Endodermal cell (in vitro differentiated cells): ENCODE data around the gene LARP1. TPM values are rescaled to one million over a fixed set of nuclear protein-coding genes. Genes with fewer than 3 reads are reported as not detected.

Source experiments
- DNase-seq: peaks from one replicate; pipeline ENCODE4 v3.0.0-alpha.2; 2017
- H3K27ac ChIP-seq: 2 replicates; pipeline ENCODE4 v1.5.1; 2013; ENCODE audit warnings: mild to moderate bottlenecking, low read depth, low read length, moderate library complexity
- H3K27me3 ChIP-seq: 2 replicates; pipeline ENCODE4 v1.6.1; 2013; ENCODE audit warnings: mild to moderate bottlenecking, low read length, moderate library complexity; ENCODE audit not compliant: insufficient read depth, control insufficient read depth, poor library complexity, severe bottlenecking
- H3K36me3 ChIP-seq: 2 replicates; pipeline ENCODE4 v1.7.0; 2013; ENCODE audit warnings: mild to moderate bottlenecking, low read length, moderate library complexity; ENCODE audit not compliant: control insufficient read depth, insufficient read depth
- H3K4me1 ChIP-seq: one replicate; pipeline ENCODE4 v1.7.0; 2013; ENCODE audit warnings: low read length; ENCODE audit not compliant: control insufficient read depth, insufficient read depth
- H3K4me3 ChIP-seq: 2 replicates; pipeline ENCODE4 v1.5.1; 2013; ENCODE audit warnings: mild to moderate bottlenecking, low read length, moderate library complexity
- H3K9ac ChIP-seq: 2 replicates; pipeline ENCODE4 v1.6.1; 2013; ENCODE audit warnings: mild to moderate bottlenecking, low read length, moderate library complexity; ENCODE audit not compliant: poor library complexity, severe bottlenecking; ENCODE audit errors: extremely low read depth
- H3K9me3 ChIP-seq: 2 replicates; pipeline ENCODE4 v1.6.1; 2013; ENCODE audit warnings: mild to moderate bottlenecking, low read length, moderate library complexity; ENCODE audit not compliant: control insufficient read depth
- H3K27ac Mint-ChIP-seq: 2 replicates; pipeline ENCODE4 v1.8.0; 2020; ENCODE audit warnings: mixed read lengths
- H3K27me3 Mint-ChIP-seq: 2 replicates; pipeline ENCODE4 v1.8.0; 2021; ENCODE audit warnings: mild to moderate bottlenecking, mixed read lengths; ENCODE audit not compliant: insufficient read depth
- H3K36me3 Mint-ChIP-seq: 2 replicates; pipeline ENCODE4 v1.8.0; 2020; ENCODE audit warnings: low read depth, mixed read lengths
- H3K4me1 Mint-ChIP-seq: 2 replicates; pipeline ENCODE4 v1.8.0; 2020; ENCODE audit warnings: mixed read lengths
- H3K4me3 Mint-ChIP-seq: 2 replicates; pipeline ENCODE4 v1.8.0; 2020; ENCODE audit warnings: mild to moderate bottlenecking, moderate library complexity, mixed read lengths
- H3K9me3 Mint-ChIP-seq: 2 replicates; pipeline ENCODE4 v1.8.0; 2020; ENCODE audit warnings: mild to moderate bottlenecking, mixed read lengths
- WGBS, 2 experiments: methylation state at CpG; one replicate each; pipeline versions ENCODE4 v1.1.5 to v1.1.7; 2013; ENCODE audit warnings: missing lambda C conversion rate in 2 of 2, mixed read lengths in 1 of 2; ENCODE audit not compliant: insufficient coverage in 1 of 2, insufficient read length in 1 of 2; 5-methylcytosine and 5-hydroxymethylcytosine counted together
- total RNA-seq, 2 donors: library from RNA; stranded (reverse); fragmentation: NEBNext Ultra II Directional in 1 of 2; extraction: Animal tissue kit (Norgen Biotek cat#: 25700) in 1 of 2; gene quantifications; 2 replicates in 1 of 2; 3 replicates in 1 of 2; pipeline ENCODE4 v1.2.1, GENCODE V29; 2021
- TF ChIP-seq, protein P1 (sequence below): fragments of 200-600 bp; sonication (generic); conservative IDR thresholded peaks from 2 replicates; pipeline ENCODE4 v1.5.0; 2021; ENCODE audit warnings: antibody characterized with exemption, mild to moderate bottlenecking

LARP1 gene
- total RNA-seq, 2 donors from 2014 or later: 193 to 273 TPM

DNA sequence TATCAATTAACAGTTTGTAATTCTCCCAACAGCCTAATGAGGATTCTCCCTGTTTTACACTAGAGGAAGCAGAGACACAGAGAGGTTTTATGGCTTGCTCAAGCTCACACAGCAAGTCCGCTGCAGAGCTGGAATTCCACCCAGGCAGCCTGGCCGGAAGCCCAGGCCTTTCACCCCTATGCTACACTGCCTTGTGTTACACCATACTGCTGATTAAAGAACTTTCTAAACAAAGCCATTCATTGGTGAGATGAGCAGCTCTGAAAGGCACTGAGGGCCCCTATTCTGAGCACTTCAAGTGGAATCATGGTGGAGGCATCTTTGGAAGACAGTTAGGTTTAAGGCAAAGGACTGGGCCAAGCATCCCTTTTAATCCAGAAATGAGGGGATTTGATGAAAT, 14.7 kb upstream of the LARP1 start:
- Mint-ChIP-seq H3K9me3 (no peaks in the 10 kb centered on the region), H3K27me3 (no peaks in the 10 kb centered on the region), H3K4me1 (peaks cover 28% of the 10 kb centered on the region), H3K36me3 (peaks cover 4% of the 10 kb centered on the region), H3K27ac (peak overlapping the region; percentile 69), H3K4me3 (no peak overlapping the region)
- Histone ChIP-seq H3K9ac (no peak overlapping the region), H3K27ac (no peak overlapping the region), H3K4me1 (no peaks in the 10 kb centered on the region), H3K36me3 (no peaks in the 10 kb centered on the region), H3K4me3 (no peak overlapping the region), H3K9me3 (no peaks in the 10 kb centered on the region), H3K27me3 (no peaks in the 10 kb centered on the region)
- WGBS, 2 experiments: 91 to 100% methylated on average over 2 of the region's 2 CpGs
- no peak for DNase-seq
- TF ChIP-seq, protein P1, sequence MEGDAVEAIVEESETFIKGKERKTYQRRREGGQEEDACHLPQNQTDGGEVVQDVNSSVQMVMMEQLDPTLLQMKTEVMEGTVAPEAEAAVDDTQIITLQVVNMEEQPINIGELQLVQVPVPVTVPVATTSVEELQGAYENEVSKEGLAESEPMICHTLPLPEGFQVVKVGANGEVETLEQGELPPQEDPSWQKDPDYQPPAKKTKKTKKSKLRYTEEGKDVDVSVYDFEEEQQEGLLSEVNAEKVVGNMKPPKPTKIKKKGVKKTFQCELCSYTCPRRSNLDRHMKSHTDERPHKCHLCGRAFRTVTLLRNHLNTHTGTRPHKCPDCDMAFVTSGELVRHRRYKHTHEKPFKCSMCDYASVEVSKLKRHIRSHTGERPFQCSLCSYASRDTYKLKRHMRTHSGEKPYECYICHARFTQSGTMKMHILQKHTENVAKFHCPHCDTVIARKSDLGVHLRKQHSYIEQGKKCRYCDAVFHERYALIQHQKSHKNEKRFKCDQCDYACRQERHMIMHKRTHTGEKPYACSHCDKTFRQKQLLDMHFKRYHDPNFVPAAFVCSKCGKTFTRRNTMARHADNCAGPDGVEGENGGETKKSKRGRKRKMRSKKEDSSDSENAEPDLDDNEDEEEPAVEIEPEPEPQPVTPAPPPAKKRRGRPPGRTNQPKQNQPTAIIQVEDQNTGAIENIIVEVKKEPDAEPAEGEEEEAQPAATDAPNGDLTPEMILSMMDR: no peak

DNA sequence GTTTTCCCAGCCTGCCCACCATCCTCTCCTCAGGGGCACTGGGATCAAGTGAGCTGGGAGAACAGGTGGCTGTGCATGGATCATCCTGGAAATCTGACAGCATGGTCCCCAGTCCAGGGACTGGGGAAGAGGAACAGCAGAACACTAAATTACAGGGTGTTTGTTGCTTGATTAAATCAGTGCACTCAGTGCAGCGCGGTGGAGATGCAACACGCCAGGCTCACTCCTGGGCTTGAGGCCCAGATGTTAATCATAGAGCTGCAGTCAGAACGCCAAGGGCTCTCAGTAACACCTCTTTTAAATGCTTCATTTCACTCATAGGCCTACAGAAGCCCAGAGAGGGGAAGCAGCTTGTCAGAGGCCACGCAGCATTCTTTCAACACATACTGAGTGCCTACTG, 14.2 kb upstream of the LARP1 start:
- peaks cover 31% of the 10 kb centered on the region for H3K4me1 Mint-ChIP-seq
- no peak overlapping the region for H3K4me3 Mint-ChIP-seq
- 95 to 100% methylated on average over 1 to 5 of the region's 5 CpGs for WGBS, 2 experiments
- peak overlapping the region; percentile 69 for H3K27ac Mint-ChIP-seq
- TF ChIP-seq, protein P1: no peak
- no peak overlapping the region for H3K9ac ChIP-seq
- H3K36me3 Mint-ChIP-seq: peaks cover 4% of the 10 kb centered on the region
- no peaks in the 10 kb centered on the region for H3K27me3 ChIP-seq
- no peaks in the 10 kb centered on the region for H3K36me3 ChIP-seq
- no peaks in the 10 kb centered on the region for H3K4me1 ChIP-seq
- no peaks in the 10 kb centered on the region for H3K27me3 Mint-ChIP-seq
- H3K9me3 Mint-ChIP-seq: no peaks in the 10 kb centered on the region
- DNase-seq: no peak
- H3K4me3 ChIP-seq: no peak overlapping the region
- no peaks in the 10 kb centered on the region for H3K9me3 ChIP-seq
- H3K27ac ChIP-seq: no peak overlapping the region

DNA sequence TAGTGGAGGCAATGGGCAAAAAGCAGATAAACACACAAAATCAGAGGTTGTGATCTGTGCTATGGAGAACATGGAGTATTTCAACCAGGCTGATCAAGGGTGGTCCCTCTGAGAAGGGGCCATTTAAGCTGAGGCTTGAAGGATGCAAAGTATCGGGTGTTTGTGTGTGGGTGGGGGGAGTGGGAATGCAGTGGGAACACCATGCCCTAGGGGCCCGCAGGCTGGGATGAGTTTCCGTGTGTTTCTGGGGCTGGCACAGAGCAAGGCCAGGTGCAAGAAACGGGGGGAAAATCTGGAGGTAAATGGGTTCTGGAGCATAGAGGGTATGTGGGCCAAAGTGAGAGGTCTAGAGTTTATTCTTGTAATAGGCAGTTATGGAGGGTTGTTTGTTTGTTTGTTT, 13.8 kb upstream of the LARP1 start:
- Mint-ChIP-seq H3K9me3 (no peaks in the 10 kb centered on the region), H3K27me3 (no peaks in the 10 kb centered on the region), H3K27ac (peak overlapping the region; percentile 69), H3K4me1 (peaks cover 35% of the 10 kb centered on the region), H3K36me3 (peaks cover 6% of the 10 kb centered on the region), H3K4me3 (no peak overlapping the region)
- no peaks in the 10 kb centered on the region for H3K4me1 ChIP-seq
- 93 to 96% methylated on average over 3 to 4 of the region's 4 CpGs for WGBS, 2 experiments
- H3K4me3 ChIP-seq: no peak overlapping the region
- no peaks in the 10 kb centered on the region for H3K27me3 ChIP-seq
- H3K9ac ChIP-seq: no peak overlapping the region
- TF ChIP-seq, protein P1: no peak
- no peaks in the 10 kb centered on the region for H3K9me3 ChIP-seq
- DNase-seq: no peak
- no peaks in the 10 kb centered on the region for H3K36me3 ChIP-seq
- H3K27ac ChIP-seq: no peak overlapping the region
